Activated naive CD8-positive, alpha-beta T cell (primary cell): ENCODE results near the gene ARMC8.

Source experiments
- H3K27ac Mint-ChIP-seq: one replicate; pipeline ENCODE4 v1.8.0; 2021; ENCODE audit warnings: mixed read lengths
- H3K27me3 Mint-ChIP-seq: one replicate; pipeline ENCODE4 v1.8.0; 2021; ENCODE audit warnings: mixed read lengths
- H3K36me3 Mint-ChIP-seq: one replicate; pipeline ENCODE4 v1.8.0; 2021; ENCODE audit warnings: mixed read lengths
- H3K4me1 Mint-ChIP-seq: one replicate; pipeline ENCODE4 v1.8.0; 2021; ENCODE audit warnings: low read depth, mixed read lengths
- H3K4me3 Mint-ChIP-seq: one replicate; pipeline ENCODE4 v1.8.0; 2021; ENCODE audit warnings: mild to moderate bottlenecking, mixed read lengths
- H3K9me3 Mint-ChIP-seq: one replicate; pipeline ENCODE4 v1.8.0; 2021; ENCODE audit warnings: low read depth, mixed read lengths

Gene ARMC8

DNA sequence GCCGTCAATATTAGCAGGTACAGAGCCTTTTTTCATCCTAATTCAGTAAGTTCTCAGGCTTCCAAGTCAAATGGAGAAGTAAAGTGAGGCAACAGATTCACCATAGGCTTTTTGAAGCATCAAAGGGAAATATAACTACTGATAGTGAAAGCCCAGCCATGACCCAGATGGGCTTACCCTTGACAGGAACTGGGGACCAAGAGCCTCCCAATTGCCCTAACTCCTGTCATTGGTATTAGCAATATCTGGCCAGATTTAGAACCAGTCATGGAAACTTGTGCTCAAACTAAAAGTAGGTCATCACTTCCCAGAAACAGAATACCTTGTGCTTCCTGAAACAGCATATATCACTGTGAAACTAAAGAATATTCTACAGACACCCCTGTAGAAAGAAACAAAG is 109.5 kb downstream of the ARMC8 start:
- H3K27ac Mint-ChIP-seq, result peak overlapping the region; percentile 76
- no peaks in the 10 kb centered on the region for H3K27me3 Mint-ChIP-seq
- H3K4me3 Mint-ChIP-seq, result peak overlapping the region; percentile 7
- no peaks in the 10 kb centered on the region for H3K9me3 Mint-ChIP-seq
- H3K36me3 Mint-ChIP-seq, result peaks cover 12% of the 10 kb centered on the region
- peaks cover 6% of the 10 kb centered on the region for H3K4me1 Mint-ChIP-seq

DNA sequence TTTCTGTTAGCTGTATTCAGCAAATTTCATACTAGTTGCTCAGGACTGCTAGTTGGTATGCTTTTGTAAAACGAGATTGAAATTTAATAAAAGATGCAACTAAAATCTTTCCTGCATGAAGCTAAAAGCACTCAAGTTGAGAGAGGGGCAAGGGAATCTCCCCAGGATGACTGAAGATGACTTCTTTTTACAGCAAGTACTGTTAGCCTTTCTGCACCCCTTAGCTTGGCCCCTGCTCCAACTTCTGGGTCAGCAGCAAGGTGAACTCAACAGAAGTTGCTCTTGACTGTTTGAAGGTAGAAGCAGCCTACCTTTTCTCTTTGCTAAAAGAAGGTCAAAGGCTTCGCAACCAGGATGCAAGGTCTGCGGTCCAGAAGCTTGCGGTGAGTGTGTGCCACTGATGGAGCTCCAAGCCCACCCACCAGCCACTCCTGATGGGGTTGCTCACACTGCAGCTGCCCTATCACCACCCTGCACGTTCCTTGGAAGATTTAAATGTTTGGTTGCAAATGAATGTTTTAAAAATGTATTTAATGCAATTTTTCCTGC is 110.0 kb downstream of the ARMC8 start:
- Mint-ChIP-seq H3K9me3 (no peaks in the 10 kb centered on the region), H3K36me3 (peaks cover 11% of the 10 kb centered on the region), H3K27me3 (no peaks in the 10 kb centered on the region), H3K4me1 (peaks cover 6% of the 10 kb centered on the region), H3K27ac (peak overlapping the region; percentile 76), H3K4me3 (peak overlapping the region; percentile 7)

GRCh38 chr3:138297876-138298275 is 110.8 kb downstream of the ARMC8 start:
- peak overlapping the region; percentile 47 for H3K27ac Mint-ChIP-seq
- H3K4me3 Mint-ChIP-seq, result no peak overlapping the region
- no peaks in the 10 kb centered on the region for H3K27me3 Mint-ChIP-seq
- peaks cover 11% of the 10 kb centered on the region for H3K36me3 Mint-ChIP-seq
- peaks cover 6% of the 10 kb centered on the region for H3K4me1 Mint-ChIP-seq
- H3K9me3 Mint-ChIP-seq, result no peaks in the 10 kb centered on the region

DNA sequence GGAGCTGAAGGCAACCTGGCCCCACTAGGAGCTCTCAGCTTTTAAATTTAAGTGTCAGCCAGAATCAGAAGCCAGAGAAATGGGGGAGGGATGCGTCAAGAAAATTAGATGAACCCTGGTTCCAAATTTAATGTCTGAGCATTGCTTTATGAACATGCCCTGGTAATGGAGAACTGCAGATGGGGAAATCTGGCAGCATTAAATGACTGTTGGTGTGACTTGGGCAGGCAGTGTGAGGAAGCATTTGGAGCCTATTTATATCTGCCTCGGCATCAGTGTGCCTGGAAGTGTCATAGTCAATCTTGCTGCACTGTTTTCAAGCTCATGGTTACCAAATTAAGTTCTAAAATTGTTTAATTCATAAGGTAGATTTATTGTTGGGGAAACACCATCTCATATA is 113.5 kb downstream of the ARMC8 start:
- peaks cover 2% of the 10 kb centered on the region for H3K36me3 Mint-ChIP-seq
- H3K9me3 Mint-ChIP-seq, result no peaks in the 10 kb centered on the region
- no peak overlapping the region for H3K27ac Mint-ChIP-seq
- no peak overlapping the region for H3K4me3 Mint-ChIP-seq
- peaks cover 6% of the 10 kb centered on the region for H3K4me1 Mint-ChIP-seq
- H3K27me3 Mint-ChIP-seq, result no peaks in the 10 kb centered on the region

- Mint-ChIP-seq H3K4me1 (no peaks in the 10 kb centered on the region), H3K36me3 (peaks cover 6% of the 10 kb centered on the region)
Observed at GRCh38 chr3:138303474-138303873, 116.4 kb downstream of the ARMC8 start.

GRCh38 chr3:138307899-138308298 is 120.8 kb downstream of the ARMC8 start:
- Mint-ChIP-seq H3K27me3 (peaks cover 5% of the 10 kb centered on the region), H3K9me3 (peaks cover 30% of the 10 kb centered on the region), H3K4me1 (no peaks in the 10 kb centered on the region), H3K36me3 (peaks cover 24% of the 10 kb centered on the region), H3K27ac (no peak overlapping the region), H3K4me3 (no peak overlapping the region)

More at GRCh38 chr3:138303474-138303873, 116.4 kb downstream of the ARMC8 start:
- Mint-ChIP-seq H3K9me3 (peaks cover 10% of the 10 kb centered on the region), H3K4me3 (no peak overlapping the region), H3K27ac (no peak overlapping the region), H3K27me3 (no peaks in the 10 kb centered on the region)

DNA sequence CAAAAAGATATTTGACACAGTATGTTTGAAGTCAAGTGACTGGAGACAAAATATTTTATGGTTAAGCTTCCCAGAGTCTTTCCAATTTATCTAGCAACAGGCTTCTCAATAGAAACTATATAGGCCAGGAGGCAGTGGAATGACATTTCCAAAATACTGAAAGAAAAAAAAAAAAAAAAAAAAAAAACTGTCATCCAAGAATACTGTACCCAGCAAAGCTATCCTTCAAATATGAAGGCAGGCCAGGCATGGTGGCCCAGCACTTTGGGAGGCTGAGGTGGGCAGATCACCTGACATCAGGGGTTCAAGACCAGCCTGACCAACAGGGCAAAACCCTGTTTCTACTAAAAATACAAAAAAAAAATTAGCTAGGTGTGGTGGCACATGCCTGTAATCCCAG is 121.7 kb downstream of the ARMC8 start:
- Mint-ChIP-seq H3K9me3 (peaks cover 30% of the 10 kb centered on the region), H3K36me3 (peaks cover 24% of the 10 kb centered on the region), H3K4me1 (no peaks in the 10 kb centered on the region), H3K4me3 (no peak overlapping the region), H3K27me3 (peaks cover 5% of the 10 kb centered on the region), H3K27ac (no peak overlapping the region)

GRCh38 chr3:138310494-138310893 is 123.4 kb downstream of the ARMC8 start:
- no peaks in the 10 kb centered on the region for H3K4me1 Mint-ChIP-seq
- H3K4me3 Mint-ChIP-seq, result no peak overlapping the region

GRCh38 chr3:138314751-138315150 is 127.7 kb downstream of the ARMC8 start:
- Mint-ChIP-seq H3K27ac (no peak overlapping the region), H3K9me3 (peaks cover 17% of the 10 kb centered on the region), H3K4me1 (no peaks in the 10 kb centered on the region), H3K4me3 (no peak overlapping the region), H3K27me3 (peaks cover 5% of the 10 kb centered on the region), H3K36me3 (peaks cover 18% of the 10 kb centered on the region)

More at GRCh38 chr3:138310494-138310893, 123.4 kb downstream of the ARMC8 start:
- Mint-ChIP-seq H3K36me3 (peaks cover 24% of the 10 kb centered on the region), H3K27me3 (peaks cover 5% of the 10 kb centered on the region), H3K9me3 (peaks cover 30% of the 10 kb centered on the region), H3K27ac (no peak overlapping the region)

GRCh38 chr3:138317687-138318086 is 130.6 kb downstream of the ARMC8 start:
- H3K36me3 Mint-ChIP-seq, result peaks cover under 1% of the 10 kb centered on the region

DNA sequence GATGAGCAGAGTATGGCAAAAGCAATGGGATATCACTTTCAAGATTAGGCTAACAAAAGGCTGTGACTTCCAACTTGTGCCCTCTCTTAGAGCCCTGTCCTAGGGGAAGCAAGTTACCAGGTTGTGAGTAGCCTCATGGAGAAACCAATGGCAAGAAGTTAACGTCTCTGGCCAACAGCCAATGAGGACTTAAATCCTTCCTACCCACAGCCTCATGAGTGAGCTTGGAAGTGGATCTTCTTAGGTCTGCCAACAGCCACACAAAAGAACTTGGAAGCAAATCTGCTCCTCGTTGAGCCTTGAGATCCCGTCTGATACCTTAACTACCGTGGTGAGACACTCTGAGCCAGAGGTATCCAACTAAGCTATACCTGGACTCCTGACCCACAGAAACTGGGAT is 136.9 kb downstream of the ARMC8 start:
- Mint-ChIP-seq H3K4me3 (no peak overlapping the region), H3K36me3 (no peaks in the 10 kb centered on the region), H3K4me1 (peaks cover 38% of the 10 kb centered on the region), H3K27ac (no peak overlapping the region), H3K27me3 (no peaks in the 10 kb centered on the region), H3K9me3 (no peaks in the 10 kb centered on the region)

More at GRCh38 chr3:138317687-138318086, 130.6 kb downstream of the ARMC8 start:
- Mint-ChIP-seq H3K27me3 (no peaks in the 10 kb centered on the region), H3K4me3 (no peak overlapping the region), H3K4me1 (peaks cover 15% of the 10 kb centered on the region), H3K27ac (no peak overlapping the region), H3K9me3 (no peaks in the 10 kb centered on the region)

DNA sequence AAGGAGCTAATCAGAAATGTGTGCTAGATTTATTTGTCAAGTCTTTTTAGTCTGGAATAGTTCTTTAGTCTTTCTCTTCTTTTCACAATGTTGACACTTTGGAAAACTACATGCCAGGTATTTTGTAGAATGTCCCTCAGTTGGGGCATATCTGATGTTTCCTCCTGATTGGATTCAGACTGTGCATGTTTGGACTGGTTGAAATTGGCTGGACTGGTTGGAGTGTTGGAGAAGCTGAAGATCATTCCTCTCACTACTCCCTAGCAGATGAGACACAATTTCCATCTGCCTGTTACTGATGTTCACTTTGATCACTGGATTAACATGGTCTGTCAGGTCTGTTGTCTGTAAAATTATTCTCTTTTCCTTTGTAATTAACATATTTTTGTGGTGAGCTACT is 138.9 kb downstream of the ARMC8 start:
- no peaks in the 10 kb centered on the region for H3K36me3 Mint-ChIP-seq
- H3K27me3 Mint-ChIP-seq, result no peaks in the 10 kb centered on the region
- no peak overlapping the region for H3K4me3 Mint-ChIP-seq
- peaks cover 44% of the 10 kb centered on the region for H3K4me1 Mint-ChIP-seq
- H3K9me3 Mint-ChIP-seq, result no peaks in the 10 kb centered on the region
- H3K27ac Mint-ChIP-seq, result no peak overlapping the region

DNA sequence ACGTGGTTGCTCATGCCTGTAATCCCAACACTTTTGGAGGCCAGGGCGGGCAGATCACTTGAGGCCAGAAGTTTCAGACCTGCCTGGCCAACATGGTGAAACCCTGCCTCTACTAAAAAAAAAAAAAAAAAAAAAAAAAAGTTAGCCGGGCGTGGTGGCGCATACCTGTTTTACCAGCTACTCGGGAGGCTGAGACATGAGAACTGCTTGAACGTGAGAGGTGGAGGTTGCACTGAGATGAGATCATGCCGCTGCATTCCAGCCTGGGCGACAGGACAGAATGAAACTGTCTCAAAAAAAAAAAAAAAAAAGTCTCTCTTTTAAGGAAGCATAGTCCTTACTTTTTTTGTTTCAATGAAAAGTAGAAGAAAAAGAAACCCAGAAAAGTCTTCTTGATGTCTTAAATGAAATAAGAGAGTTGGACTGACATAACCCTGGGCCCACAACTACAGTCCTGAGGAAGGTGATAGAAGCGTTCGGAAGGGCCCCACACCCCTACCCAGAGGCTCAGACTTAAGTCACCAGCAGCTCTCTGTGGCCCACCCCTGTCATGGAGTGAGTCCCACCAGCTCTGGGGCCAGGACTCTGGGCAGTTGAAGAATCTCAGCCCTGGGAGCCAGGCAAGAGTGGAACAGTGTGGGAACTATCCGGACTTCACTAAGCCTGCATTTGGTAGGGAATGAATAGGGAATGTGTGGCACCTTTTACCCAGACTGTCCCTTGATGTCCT is 139.9 kb downstream of the ARMC8 start:
- no peak overlapping the region for H3K4me3 Mint-ChIP-seq
- peaks cover 39% of the 10 kb centered on the region for H3K4me1 Mint-ChIP-seq
- no peak overlapping the region for H3K27ac Mint-ChIP-seq
- no peaks in the 10 kb centered on the region for H3K27me3 Mint-ChIP-seq
- H3K36me3 Mint-ChIP-seq, result no peaks in the 10 kb centered on the region
- no peaks in the 10 kb centered on the region for H3K9me3 Mint-ChIP-seq

DNA sequence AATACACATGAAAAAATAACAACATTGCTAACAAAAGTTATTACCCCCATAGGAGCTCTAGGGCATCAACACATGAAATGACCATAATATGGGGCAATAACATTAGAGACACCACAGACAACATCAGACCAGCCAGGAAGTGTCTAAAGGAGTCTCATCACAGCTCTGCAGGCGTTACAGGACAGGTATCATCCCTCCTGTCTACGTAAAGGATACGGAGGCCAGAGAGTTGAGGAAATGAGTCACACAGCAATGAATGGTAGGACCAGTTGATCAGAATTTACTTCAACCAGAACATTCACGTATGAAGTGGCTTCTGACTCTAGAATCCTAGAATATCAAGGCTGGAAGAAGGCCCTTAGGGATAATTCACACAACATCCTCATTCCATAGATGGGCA is 140.7 kb downstream of the ARMC8 start:
- no peak overlapping the region for H3K27ac Mint-ChIP-seq
- H3K27me3 Mint-ChIP-seq, result no peaks in the 10 kb centered on the region
- H3K4me1 Mint-ChIP-seq, result peaks cover 34% of the 10 kb centered on the region
- no peaks in the 10 kb centered on the region for H3K36me3 Mint-ChIP-seq
- no peaks in the 10 kb centered on the region for H3K9me3 Mint-ChIP-seq
- no peak overlapping the region for H3K4me3 Mint-ChIP-seq

DNA sequence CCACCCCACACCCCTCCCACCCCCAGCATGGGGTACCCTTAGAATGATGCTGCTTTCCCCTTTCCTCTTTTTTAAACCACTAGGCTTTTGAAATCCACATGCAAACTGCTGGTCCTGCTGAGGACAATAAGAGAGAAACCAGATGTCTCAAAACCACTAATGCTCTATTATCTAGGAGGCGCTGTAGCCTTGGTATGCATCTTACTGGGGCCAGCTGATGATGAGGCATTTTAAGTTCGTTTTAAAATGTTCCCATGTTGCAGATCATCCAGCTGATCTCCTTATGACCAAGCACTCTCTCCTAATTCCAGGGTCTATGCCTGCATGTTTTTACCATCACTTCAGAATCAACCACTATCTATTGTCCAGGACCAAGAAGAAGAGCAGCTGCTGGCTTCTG is 141.2 kb downstream of the ARMC8 start:
- peak overlapping the region; percentile 93 for H3K4me3 Mint-ChIP-seq
- no peaks in the 10 kb centered on the region for H3K9me3 Mint-ChIP-seq
- H3K27ac Mint-ChIP-seq, result no peak overlapping the region
- H3K4me1 Mint-ChIP-seq, result peaks cover 31% of the 10 kb centered on the region
- H3K36me3 Mint-ChIP-seq, result no peaks in the 10 kb centered on the region
- no peaks in the 10 kb centered on the region for H3K27me3 Mint-ChIP-seq
